Ovary (tissue), 3 donors: ENCODE data around the gene CCDC122.

Experiments
- CTCF ChIP-seq, 3 donors: fragments of 450-650 bp in 2 of 3; fragments of 200-600 bp in 1 of 3; IDR thresholded peaks; one replicate each; pipeline versions ENCODE4 v1.5.1 to v1.8.0; 2016 to 2022; ENCODE audit warnings: antibody characterized with exemption in 3 of 3, mild to moderate bottlenecking in 1 of 3
- EP300 ChIP-seq: sonication (generic); formaldehyde crosslinking; IDR thresholded peaks from one replicate; pipeline ENCODE4 v1.6.1; 2017; ENCODE audit warnings: antibody characterized with exemption
- POLR2A ChIP-seq: fragments of 450-650 bp; IDR thresholded peaks from one replicate; pipeline ENCODE4 v1.6.1; 2017; ENCODE audit warnings: antibody characterized with exemption, mild to moderate bottlenecking, moderate library complexity
- donor health status: DM: no; HTN: no; CAD: no.

GRCh38 chr13:43786766-43787517 lies 92.6 kb downstream of the CCDC122 start, which contains the start of gene ENOX1:
- TF ChIP-seq CTCF (IDR thresholded peaks at IDR 0.05) (peak; percentile 13 to 47 (median 13)), POLR2A (no peak), EP300 (no peak)
